HG03175 (cell line): Measurements from ENCODE around the gene BOD1.

ENCODE experiments used
- ATAC-seq: cut with Tn5 transposase; IDR thresholded peaks from one replicate; pipeline ENCODE4 v1.9.1; 2021; ENCODE audit warnings: mild to moderate bottlenecking, moderate library complexity; ENCODE audit not compliant: unreplicated experiment

The BOD1 gene

DNA sequence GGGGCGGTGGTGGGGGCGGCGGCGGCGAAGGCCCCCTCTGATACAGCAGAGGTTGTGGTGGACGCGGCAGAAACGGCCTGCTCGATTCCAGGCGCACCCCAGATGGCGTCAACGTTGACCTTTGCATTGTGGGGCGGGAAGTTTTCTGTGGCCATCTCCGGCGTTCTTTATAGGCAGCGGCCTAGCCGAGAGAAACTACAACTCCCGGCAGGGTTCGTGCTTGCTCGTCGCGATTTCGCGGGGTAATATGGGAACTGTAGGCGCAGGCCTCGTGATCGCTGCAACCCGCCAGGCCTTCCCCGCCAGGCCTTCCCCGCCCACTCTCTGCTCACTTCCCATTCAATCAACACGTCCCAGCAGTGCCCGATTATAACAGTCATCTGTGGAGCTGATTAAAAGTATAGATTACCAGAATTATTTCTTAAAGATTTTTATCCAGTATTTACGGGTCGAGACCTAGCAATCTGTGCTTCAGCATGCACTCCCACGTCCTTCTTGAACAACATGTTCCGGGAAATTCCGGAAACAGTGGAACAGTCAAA lies at the start of gene BOD1:
BOD1 (minus strand) TSS at position 74 of the 542 bp plus-strand sequence. CDS start 214 bp downstream, outside the sequence.
- ATAC-seq: peak; percentile 93

GRCh38 chr5:173665326-173665725 lies 48.9 kb upstream of the BOD1 start:
- ATAC-seq: no peak

DNA sequence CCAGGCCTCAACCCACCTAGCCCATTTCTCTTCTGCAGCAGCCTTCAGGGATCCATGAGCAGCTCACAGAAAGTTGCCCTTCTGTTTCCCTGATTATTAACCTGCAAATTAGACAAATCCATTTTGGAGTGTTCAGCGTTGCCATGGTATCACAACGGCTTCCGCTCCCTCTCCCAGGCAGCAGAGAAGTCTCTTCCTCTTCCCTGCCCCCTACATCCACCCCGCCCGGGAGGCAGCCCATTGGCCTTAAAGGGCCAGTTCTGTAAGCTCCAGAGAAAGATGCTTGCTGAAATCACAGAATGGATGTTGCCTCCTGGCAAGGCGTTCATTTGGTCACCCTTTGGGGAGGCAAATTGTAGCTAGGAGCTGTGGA lies 47.7 kb upstream of the BOD1 start:
- ATAC-seq: peak; percentile 67

DNA sequence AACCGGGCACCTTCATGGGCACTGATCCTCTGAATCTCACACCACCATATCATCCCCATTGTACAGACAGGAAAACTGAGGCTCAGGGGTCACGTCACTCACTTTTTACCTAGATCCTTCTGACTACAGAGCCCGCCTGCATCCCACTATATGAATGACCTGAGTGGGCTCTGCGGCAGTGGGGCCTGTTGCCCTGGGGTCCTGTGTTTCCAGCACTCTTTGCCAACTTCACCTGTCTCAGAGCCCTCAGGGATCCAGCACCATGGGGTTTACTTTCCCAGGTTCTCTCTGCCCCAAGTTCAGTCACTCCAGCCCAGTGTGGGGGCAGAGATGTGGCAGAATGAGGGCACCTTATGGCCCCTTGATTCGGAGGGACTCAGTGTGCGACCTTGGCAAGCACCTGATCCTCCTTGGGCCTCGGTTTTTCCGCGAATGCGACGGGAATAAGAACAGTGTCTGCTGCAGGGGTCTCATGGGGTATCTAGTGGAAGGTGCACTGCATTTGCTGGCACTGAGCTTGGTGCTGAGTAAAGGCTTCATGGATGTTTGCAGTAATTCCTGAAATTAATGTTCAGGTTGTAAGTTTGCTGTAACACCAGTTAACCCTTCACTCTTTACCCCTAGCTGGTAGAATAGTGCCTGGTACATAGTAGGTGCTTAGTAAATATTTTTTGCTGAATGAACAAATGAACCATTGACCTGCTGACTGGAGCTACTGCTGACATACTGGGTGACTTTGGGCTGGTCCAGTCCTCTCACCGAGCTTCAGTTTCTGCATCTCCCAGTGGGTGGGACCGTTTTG lies 47.1 kb upstream of the BOD1 start:
- peak; percentile 20 for ATAC-seq

DNA sequence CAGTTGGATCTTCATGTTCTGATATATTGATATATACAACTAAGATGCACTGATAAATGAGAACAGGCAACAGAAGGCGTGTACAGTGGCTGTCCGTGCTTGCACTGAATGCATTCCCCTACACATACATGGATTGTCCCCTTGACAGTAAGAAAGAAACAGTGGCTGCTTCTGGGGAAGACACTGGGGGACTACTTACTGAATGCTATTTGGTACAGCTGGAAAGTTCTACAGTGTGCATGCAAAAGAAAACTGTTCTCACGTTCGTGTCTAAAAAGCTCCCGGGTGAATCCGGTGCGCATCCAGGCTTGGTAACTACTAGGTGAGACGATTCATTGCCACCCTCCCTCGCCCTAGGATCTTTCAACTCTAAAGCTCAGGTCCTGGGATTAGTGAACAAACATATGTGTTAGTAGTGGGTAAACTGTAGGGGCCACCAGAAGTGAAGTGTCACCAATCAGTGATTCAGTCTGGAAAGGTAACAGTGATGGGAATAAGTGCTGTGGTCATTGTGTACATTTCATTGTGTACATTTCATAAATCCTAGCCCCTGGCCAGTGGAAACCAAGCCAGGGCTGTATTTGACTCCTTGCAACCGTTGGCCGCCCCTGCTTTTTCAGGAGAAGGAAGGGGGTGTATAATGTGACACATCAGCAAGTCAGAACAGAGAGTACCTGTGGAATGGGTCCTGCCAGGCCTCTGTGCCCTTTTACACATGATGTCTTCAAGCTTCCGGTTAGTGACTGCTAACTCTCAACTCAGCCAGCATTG lies 46.3 kb upstream of the BOD1 start:
- ATAC-seq: no peak

- no peak for ATAC-seq
These were observed 44.2 kb upstream of the BOD1 start for GRCh38 chr5:173660481-173661280.

- no peak for ATAC-seq
These were observed 43.0 kb upstream of the BOD1 start for GRCh38 chr5:173659423-173659822.

- no peak for ATAC-seq
These were observed 41.4 kb upstream of the BOD1 start for GRCh38 chr5:173657741-173658356.

GRCh38 chr5:173655196-173655797 lies 38.8 kb upstream of the BOD1 start:
- no peak for ATAC-seq

- no peak for ATAC-seq
These were observed 37.5 kb upstream of the BOD1 start for GRCh38 chr5:173653822-173654523.

DNA sequence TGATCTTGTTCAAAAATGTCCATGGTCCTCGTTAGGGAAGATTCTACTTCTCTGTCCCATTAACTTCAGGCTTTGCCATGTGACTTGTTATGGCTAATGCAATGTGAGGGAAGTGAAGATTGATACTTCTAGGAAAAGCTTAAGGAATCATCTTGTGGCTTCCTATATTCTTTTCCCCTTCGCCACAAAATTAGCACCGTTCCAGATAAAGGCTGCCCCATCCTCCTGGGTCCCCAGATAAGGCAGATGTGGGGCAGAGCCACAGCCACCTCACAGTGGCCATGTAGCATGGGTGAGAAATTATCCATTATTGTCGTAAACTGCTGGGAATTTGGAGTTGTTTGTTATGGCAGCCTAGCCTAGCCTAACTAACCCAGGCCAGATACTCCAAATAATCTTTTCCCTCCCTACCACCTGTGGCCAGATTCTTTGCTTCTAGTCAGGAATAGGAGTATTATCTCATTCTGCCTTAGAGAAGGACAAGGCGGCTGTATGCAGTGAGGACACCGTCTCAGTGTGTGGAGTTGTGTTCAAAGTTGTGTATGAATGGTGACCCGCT lies 31.9 kb upstream of the BOD1 start:
- ATAC-seq: no peak

DNA sequence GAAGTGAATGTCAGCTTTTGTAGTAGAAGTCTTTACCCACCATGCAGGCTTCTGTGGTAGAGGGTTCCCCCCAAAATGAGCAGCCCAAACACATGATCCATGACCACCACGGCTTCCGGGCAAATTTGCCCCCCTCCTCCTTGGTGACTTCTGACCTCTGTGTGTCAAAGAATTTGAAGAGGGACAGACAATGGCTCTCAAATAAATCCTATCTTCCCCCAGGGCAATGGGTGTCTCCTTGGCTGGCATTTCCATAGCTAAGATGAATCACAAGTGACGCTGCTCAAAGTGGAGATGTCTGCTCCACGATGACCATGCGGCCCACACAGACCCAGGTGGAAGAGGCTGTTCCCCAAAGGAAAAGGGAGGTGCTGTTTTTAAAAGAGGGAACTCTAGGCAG lies 30.2 kb upstream of the BOD1 start:
- no peak for ATAC-seq

GRCh38 chr5:173645890-173646574 lies 29.6 kb upstream of the BOD1 start:
- ATAC-seq: no peak

- ATAC-seq: no peak
These were observed 29.0 kb upstream of the BOD1 start for GRCh38 chr5:173645437-173645807.

DNA sequence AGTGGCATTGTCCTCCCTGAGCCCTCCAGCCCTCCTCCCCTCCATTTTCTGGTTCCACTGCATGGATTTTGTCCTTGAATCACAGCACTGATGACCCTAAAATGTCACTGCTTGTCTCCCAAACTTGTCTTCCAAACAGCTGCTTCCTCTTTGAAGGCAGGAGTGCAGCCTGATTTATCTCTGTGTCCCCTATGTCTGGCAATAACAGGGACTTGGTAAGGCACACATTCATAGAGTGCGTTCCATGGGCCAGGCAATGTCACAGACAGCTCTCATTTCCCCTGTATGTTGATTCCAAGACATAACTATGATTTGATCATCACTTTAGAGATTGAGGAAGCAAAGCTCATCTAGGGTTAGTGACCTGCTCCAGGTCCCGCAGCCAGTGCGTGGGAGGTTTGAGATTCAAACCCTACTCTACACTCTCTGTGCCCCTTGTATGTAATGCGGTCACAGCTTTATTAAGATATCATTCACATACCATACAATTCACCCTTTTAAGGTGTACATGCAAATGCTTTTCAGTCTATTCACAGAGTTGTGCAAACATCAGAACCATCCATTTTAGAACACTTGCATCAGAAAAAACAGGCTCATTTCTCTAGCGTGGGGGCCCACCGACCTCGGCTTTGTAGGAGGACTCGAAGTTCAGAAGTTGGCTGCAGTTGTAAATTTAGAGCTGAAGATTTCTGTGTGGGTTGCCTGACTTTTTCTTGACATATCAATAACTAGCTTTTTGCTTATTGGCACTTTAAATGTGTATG lies 28.4 kb upstream of the BOD1 start:
- ATAC-seq: no peak

DNA sequence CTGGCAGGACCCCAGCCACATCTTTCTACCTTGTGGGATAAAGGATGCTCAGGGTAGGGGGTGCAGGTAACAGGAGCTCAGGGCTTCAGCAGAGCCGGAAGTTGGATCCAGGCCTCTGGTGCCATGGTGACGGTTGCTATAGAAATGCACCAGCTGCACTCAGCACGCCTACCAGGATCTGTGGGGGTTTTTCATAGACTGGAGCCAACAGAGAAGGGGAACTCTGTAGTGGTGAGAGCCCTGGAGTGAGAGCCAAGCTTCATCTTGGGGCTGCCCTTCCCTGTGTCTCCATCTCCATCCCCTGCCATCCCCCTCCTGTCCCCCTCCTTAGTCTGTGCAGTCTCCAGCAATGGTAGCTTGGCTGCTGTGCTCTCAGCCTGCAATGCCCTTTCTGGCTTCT lies 27.5 kb upstream of the BOD1 start:
- ATAC-seq: no peak

- no peak for ATAC-seq
These were observed 26.5 kb upstream of the BOD1 start for GRCh38 chr5:173642895-173643481.
